ENCODE measurements around the gene SLC50A1.

Gene SLC50A1

DNA sequence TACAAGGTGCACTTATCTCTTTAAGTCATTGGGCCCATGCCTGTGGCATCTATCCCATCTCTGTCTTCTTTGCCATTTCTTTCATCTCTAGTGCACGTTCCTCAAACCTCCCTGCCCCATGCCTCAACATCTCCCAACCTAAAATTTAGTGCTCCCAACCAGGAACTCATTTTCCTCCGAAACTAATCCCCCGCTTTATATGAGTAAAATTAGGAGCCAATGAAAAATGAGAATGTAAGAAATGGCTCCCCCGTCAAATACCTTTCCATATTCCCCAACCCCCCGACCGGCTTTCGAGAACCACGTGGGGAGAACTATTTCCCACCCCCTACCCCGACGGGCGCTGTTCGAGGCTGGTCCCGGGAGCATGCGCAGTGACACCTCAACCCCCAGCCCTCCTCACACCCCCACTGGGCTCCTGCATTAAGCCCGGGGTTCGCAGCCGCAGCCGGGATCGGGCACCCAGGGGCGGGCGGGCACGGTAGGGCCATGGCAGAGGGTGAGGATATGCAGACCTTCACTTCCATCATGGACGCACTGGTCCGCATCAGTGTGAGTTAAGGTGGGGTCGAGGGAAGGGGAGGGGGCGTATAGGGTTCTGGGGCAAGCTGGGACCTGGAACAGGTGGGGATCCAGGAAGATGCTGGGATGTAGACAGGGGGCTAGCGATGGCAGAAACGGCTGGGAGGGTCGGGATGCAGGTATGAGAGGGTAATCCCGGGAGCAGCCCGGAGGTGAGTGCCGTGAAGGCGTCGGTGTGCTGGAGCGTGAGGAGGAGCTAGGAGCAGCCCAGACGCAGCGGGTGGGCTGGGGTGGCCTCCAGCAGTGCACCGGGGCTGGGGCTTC is 38.0 kb downstream of the SLC50A1 start, which contains the start of gene TRIM46 (continued):
- TF ChIP-seq ZNF76 (tag by site-specific recombination; IDR thresholded peaks at IDR 0.05; ENCODE audit: borderline replicate concordance, low read depth) (0 out of 2 replicates have a peak, but pooled peaks have one; percentile 30), ZNF768 (tag by site-specific recombination; IDR thresholded peaks at IDR 0.05) (no peak; the same call in 1 of the 2 replicates), ZNF521 (tag by site-specific recombination; IDR thresholded peaks at IDR 0.05) (no peak), FEZF1 (tag by site-specific recombination; IDR thresholded peaks at IDR 0.05) (no peak), ZNF501 (tag by site-specific recombination; IDR thresholded peaks at IDR 0.05) (peak; percentile 30; the same call in 1 of the 2 replicates), ZNF223 (tag by site-specific recombination; IDR thresholded peaks at IDR 0.05) (no peak), ZNF350 (tag by site-specific recombination; IDR thresholded peaks at IDR 0.05) (no peak), GLI2 (tag by site-specific recombination; IDR thresholded peaks at IDR 0.05; ENCODE audit: borderline replicate concordance, low read depth) (no peak), BCL6B (tag by site-specific recombination; IDR thresholded peaks at IDR 0.05) (no peak), SP3 (tag by site-specific recombination; IDR thresholded peaks at IDR 0.05) (peak; percentile 33; the same call in 1 of the 2 replicates), ZNF292 (tag by site-specific recombination; IDR thresholded peaks at IDR 0.05; ENCODE audit: borderline replicate concordance, low read depth) (no peak), ZNF138 (tag by site-specific recombination; IDR thresholded peaks at IDR 0.05; ENCODE audit: borderline replicate concordance) (no peak), ZNF121 (tag by site-specific recombination; IDR thresholded peaks at IDR 0.05) (no peak), ZNF184 (tag by site-specific recombination; IDR thresholded peaks at IDR 0.05) (no peak; the same call in 1 of the 2 replicates), ZBTB49 (tag by site-specific recombination; IDR thresholded peaks at IDR 0.05; ENCODE audit: low read depth) (no peak), ZNF16 (tag by site-specific recombination; IDR thresholded peaks at IDR 0.05; ENCODE audit: low read depth) (no peak), ZNF2 (tag by site-specific recombination; IDR thresholded peaks at IDR 0.05) (no peak), SETDB1 (IDR thresholded peaks at IDR 0.05; ENCODE audit: insufficient read length, low read length) (no peak), SALL2 (tag by site-specific recombination; IDR thresholded peaks at IDR 0.05; ENCODE audit: borderline replicate concordance) (no peak), ZNF664 (tag by site-specific recombination; IDR thresholded peaks at IDR 0.05) (no peak), ZNF530 (tag by site-specific recombination; IDR thresholded peaks at IDR 0.05; ENCODE audit: low read depth) (no peak), ZNF10 (tag by site-specific recombination; IDR thresholded peaks at IDR 0.05) (no peak), ZNF785 (tag by site-specific recombination; IDR thresholded peaks at IDR 0.05) (no peak), ZNF658 (tag by site-specific recombination; IDR thresholded peaks at IDR 0.05) (no peak), ZNF626 (tag by site-specific recombination; IDR thresholded peaks at IDR 0.05) (no peak), ZNF341 (tag by site-specific recombination; IDR thresholded peaks at IDR 0.05; ENCODE audit: low read depth) (peak; percentile 90), ZNF391 (tag by site-specific recombination; IDR thresholded peaks at IDR 0.05; ENCODE audit: borderline replicate concordance, low read depth) (0 out of 2 replicates have a peak, but pooled peaks have one; percentile 35), ZNF398 (tag by site-specific recombination; IDR thresholded peaks at IDR 0.05) (peak; percentile 10; the same call in 1 of the 2 replicates)
- TF ChIP-seq, protein P1, sequence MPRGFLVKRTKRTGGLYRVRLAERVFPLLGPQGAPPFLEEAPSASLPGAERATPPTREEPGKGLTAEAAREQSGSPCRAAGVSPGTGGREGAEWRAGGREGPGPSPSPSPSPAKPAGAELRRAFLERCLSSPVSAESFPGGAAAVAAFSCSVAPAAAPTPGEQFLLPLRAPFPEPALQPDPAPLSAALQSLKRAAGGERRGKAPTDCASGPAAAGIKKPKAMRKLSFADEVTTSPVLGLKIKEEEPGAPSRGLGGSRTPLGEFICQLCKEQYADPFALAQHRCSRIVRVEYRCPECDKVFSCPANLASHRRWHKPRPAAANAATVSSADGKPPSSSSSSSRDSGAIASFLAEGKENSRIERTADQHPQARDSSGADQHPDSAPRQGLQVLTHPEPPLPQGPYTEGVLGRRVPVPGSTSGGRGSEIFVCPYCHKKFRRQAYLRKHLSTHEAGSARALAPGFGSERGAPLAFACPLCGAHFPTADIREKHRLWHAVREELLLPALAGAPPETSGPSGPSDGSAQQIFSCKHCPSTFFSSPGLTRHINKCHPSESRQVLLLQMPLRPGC (tag by site-specific recombination; IDR thresholded peaks at IDR 0.05) = no peak
- TF ChIP-seq, protein P2, sequence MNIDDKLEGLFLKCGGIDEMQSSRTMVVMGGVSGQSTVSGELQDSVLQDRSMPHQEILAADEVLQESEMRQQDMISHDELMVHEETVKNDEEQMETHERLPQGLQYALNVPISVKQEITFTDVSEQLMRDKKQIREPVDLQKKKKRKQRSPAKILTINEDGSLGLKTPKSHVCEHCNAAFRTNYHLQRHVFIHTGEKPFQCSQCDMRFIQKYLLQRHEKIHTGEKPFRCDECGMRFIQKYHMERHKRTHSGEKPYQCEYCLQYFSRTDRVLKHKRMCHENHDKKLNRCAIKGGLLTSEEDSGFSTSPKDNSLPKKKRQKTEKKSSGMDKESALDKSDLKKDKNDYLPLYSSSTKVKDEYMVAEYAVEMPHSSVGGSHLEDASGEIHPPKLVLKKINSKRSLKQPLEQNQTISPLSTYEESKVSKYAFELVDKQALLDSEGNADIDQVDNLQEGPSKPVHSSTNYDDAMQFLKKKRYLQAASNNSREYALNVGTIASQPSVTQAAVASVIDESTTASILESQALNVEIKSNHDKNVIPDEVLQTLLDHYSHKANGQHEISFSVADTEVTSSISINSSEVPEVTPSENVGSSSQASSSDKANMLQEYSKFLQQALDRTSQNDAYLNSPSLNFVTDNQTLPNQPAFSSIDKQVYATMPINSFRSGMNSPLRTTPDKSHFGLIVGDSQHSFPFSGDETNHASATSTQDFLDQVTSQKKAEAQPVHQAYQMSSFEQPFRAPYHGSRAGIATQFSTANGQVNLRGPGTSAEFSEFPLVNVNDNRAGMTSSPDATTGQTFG (tag by site-specific recombination; IDR thresholded peaks at IDR 0.05; ENCODE audit: borderline replicate concordance) = no peak

All from HEK293 (cell line).